ENCODE data around the gene C1RL.
A peak's percentile ranks its signal among the peaks of the same experiment; 100 is the strongest.

C1RL gene

DNA sequence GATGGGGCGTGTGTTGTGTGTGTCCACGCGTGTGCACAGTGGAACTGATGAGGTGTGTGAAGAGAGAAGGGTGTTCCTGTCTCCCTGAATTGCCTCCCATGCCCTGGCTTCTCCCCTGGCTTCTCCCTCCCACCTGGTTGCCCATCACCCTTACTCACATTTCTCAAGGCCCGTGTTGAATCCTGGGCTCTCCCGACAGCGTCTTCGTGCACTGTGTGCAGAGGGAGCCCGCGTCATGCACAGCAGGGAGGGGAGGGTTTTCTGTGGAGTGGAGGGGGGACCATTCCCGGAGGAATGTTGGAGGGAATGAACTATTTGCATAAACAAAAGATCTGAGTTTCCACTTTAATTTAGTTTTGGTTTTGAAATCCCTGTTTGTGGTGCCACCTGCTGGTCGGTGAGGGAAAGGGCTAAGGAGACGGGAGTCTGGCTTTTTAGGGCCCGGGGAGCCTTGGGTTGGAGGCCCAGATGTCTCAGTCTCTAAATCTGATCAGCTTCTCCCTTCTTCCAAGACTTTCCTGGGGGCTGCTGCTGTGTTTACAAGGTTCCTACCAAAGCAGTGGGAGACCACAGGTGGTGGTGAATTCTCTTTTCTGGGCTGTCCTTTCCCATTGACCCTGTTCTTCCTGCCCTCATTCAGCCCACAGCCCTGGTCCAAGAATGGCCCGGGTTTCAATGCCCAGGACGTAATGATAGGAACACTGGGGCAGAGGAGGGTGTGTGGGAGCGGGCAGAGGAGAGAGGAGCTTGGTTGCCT is 16.6 kb downstream of the C1RL start, which contains the start of gene C1R:
TSS of gene C1R (minus strand) at position 217 of the 757 bp plus-strand sequence. CDS start at position 160, 57 bp downstream.
- DNase-seq (ENCODE audit: low spot score), result peak; percentile 83

GRCh38 chr12:7091660-7092228 is 17.3 kb downstream of the C1RL start:
- DNase-seq (ENCODE audit: low spot score), result peak; percentile 32

- DNase-seq (ENCODE audit: low spot score), result peak; percentile 29
Observed at GRCh38 chr12:7091171-7091570, 17.8 kb downstream of the C1RL start.

DNA sequence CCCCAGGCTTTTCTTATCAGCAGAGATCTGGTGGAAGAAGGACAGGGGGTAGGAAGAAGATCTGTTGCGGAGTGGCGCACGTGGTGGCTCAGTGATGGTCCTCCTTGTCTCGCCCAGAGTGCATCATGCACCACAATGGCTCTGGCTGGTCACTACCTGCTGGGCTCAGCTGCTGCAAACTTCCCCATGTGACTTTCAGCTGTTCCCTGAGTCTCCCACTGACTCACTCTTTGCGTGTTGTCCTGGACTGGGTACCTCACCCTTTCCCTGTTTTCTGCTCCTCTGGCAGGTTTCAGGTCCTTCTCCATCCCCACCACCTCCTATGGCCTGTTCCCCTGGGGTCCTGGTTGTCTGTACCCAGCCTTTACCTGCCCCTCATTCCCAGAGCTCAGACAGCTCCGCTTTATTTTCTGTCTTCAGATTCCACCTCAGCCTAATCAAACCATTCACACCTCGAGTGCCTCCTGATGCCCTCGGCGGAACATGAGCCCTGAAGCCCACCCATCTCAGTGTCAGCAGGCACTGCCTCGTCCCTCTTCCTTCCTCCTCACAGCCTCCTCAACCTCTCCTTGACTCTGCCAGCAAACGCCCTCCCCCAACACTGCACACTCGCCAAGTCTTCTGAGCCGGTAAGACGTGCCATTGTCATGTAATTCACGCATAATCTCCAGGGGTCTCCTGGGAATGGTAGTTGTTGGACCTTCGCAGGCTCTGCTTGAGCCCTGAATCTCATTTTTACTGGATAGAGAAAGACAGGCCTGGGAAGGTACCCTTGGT is 18.6 kb downstream of the C1RL start:
- peak; percentile 64 for DNase-seq (ENCODE audit: low spot score)

- peak; percentile 16 for DNase-seq (ENCODE audit: low spot score)
Observed at GRCh38 chr12:7089196-7089871, 19.7 kb downstream of the C1RL start.

GRCh38 chr12:7083125-7083524 is 25.9 kb downstream of the C1RL start:
- no peak for DNase-seq (ENCODE audit: low spot score)

GRCh38 chr12:7081037-7081436 is 28.0 kb downstream of the C1RL start:
- DNase-seq (ENCODE audit: low spot score), result peak; percentile 17

- no peak for DNase-seq (ENCODE audit: low spot score)
Observed at GRCh38 chr12:7079826-7080125, 29.2 kb downstream of the C1RL start.

DNA sequence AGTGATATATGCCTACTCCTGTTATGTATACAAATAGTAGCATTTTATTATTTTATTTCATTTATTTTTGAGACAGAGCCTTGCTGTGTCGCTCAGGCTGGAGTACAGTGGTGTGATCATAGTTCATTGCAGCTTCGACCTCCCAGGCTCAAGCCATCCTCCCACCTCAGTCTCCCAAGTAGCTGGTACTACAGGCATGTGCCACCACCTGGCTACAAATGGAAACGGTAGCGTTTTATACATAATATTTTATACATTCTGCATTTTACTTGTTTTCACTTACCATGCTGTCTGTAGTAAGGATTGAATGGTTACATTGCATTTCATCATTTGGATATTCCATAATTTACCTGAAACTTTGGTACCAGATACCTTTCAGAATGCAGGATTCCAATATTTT is 30.9 kb downstream of the C1RL start:
- DNase-seq (ENCODE audit: low spot score), result no peak

DNA sequence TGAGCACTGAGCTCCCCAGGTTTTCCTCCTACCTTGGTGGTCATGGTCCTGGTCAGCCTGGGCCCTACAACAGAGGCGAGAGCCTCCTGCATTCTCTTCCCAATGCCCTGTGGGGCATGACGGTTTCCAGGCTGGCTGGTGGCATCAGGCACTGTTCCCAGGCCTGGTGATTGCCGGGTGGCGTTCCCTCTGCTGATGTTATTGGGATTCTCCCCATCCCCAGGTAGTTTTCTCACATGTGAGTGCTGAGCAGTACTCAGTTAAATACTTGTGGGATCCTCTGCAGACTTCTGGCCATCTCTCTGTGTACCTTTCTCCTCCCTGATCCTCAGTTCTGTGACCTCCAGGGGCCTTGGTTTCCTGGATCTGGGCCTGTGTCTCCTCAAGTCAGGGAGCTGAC is 32.5 kb downstream of the C1RL start:
- peak; percentile 13 for DNase-seq (ENCODE audit: low spot score)

- no peak for DNase-seq (ENCODE audit: low spot score)
Observed at GRCh38 chr12:7075939-7076338, 33.1 kb downstream of the C1RL start.

DNA sequence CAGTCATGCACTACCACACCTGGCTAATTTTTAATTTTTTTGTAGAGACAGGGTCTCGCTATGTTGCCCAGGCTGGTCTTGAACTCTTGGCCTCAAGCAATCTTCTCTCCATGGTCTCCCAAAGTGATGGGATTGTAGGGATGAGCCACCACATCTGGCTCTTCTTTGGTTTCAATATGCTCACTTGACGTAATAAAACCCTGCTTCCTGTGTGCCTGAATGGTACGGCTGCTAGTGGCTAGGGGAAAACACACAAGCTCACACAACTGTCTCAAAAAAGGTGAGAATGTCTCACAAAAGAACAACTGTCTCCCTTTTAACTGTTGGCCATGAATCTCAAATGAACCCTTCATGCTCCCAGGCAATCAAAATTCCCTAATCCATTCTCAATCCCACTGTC is 33.5 kb downstream of the C1RL start:
- peak; percentile 3 for DNase-seq (ENCODE audit: low spot score)

DNA sequence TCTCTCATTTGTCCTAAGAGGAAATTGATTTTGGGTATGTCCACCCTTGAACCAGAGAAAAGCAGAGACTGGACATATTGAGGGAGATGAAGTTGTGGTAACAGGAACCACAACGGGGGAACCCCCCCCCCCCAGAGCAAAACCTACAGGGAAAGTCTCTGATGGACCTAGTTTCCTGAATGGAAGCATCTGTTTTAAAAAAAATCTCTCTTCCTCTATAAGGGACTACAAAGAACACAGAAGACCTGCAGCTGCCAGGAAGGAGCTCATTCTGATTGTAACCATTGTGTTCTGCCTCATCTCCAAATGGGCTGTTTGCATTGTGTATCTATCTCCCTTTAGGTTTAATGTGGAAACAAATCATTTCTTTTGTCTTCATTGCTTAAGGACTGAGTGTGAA is 35.1 kb downstream of the C1RL start:
- DNase-seq (ENCODE audit: low spot score), result peak; percentile 5

- DNase-seq (ENCODE audit: low spot score), result no peak
Observed at GRCh38 chr12:7072554-7072953, 36.5 kb downstream of the C1RL start.

DNA sequence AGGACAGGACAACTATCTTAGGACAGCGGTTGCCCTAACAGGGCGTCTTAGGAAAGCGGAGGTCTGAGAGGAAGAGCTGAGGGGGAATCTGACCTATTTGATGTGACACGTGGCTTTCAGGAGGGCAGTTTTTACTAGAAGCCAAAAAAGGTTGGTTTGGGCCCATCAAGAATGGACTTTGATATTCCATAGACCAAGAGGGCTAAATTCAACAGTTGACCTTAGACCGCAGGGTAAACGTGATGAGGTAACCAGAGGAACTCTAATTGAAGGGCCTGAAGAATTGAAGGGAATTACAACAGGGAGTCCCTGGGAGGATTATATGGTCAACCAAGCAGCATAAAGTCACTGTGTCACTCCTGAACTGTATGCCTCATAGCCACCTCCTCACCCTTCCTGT is 37.0 kb downstream of the C1RL start:
- DNase-seq (ENCODE audit: low spot score), result peak; percentile 5

DNA sequence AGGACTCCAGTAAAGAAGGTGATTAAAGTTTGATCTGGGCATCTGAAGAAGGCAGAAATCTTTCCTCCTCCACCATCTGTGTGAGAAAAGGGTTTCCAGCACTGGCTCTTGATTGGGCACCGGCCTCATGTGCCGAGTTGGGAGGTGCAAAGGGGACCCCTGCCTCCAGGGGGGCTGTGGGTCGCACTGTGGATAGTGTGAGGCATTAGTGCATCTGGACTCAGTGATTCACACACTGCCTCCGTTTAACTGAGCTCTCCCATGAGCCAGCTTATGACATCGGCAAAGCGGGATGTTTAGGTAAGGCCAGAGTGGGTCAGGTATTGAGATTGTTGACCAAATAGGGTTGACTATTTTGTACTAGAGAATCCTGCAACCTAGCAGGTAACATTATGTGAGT is 39.6 kb downstream of the C1RL start:
- peak; percentile 13 for DNase-seq (ENCODE audit: low spot score)

DNA sequence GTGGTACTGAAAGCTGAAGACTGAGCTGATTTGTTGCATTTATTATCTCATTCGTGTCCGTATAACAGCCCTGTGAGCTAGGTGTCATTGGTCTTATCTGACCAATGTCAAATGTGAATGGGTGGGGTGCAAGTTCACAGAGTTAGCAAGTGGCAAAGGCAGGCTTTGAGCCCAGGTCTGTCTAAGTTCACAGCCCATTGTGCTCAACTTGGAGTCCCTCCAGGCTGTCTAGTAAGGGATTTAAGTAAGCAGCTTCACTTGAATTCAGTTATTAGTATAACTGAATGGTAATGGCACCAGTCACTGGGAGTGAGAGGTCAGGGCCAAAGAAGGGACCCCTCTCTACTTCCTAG is 40.0 kb downstream of the C1RL start:
- peak; percentile 22 for DNase-seq (ENCODE audit: low spot score)

GRCh38 chr12:7068240-7068993 is 40.6 kb downstream of the C1RL start:
- peak; percentile 20 for DNase-seq (ENCODE audit: low spot score)

DNA sequence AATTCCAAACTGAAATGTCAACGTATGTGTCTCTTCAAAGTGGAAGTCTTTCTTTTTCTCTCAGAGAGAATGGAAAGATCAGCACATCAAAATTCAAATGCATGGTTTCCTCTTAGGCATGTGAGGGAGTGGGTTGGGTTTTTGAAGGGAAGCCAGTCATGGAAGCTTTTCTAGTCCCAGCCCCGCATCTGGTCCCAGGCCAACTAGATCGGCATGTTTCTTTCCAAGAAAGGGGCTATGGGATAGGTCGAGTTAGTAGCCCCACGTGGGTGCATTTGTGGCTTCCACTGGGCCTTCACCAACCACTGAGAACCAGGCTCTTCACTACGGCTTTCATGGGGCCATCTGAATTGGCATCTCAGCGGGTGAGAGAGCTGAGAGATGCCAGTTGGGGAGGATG is 41.9 kb downstream of the C1RL start:
- no peak for DNase-seq (ENCODE audit: low spot score)

- no peak for DNase-seq (ENCODE audit: low spot score)
Observed at GRCh38 chr12:7066596-7066995, 42.4 kb downstream of the C1RL start.

DNA sequence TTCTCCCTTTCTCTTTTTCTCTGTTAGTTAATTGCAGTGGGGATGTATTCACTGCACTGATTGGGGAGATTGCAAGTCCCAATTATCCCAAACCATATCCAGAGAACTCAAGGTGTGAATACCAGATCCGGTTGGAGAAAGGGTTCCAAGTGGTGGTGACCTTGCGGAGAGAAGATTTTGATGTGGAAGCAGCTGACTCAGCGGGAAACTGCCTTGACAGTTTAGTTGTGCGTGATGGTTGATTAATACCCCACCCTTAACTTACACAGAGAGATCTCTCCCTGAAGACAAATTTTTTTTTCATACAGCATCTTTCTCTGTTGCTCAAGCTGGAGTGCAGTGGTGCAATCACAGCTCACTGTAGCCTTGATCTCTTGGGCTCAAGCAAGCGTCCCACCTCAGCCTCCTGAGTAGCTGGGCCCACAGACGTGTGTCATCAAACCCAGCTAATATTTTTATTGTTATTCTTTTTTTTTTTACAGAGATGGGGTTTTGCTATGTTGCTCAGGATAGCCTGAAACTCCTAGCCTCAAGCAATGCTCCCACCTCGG is 43.9 kb downstream of the C1RL start:
- no peak for DNase-seq (ENCODE audit: low spot score)

DNA sequence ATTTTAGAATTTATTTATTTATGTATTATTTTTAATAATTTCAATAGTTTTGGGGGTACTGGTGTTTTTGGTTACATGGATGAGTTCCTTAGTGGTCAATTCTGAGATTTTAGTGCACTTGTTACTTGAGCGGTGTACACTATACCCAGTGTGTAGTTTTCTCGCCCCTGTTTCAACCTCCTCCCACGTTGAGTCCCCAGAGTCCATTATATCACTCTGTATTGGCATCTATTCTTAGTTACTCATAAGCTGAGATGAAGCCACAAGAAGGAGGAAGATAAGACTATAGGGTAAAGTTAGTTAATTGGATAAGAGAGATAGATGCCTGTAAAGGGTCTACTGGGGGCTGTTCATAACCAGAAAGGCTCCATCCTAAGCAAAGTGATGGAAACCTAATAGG is 44.5 kb downstream of the C1RL start:
- no peak for DNase-seq (ENCODE audit: low spot score)

Data from D341Med (cell line).